Lung microvascular endothelial cell (primary cell): Measurements from ENCODE around the gene RHBDL2. TPM values are rescaled to one million over a fixed set of nuclear protein-coding genes. Genes with fewer than 3 reads are reported as not detected.

Experiments
- total RNA-seq: library from RNA; depleted of rRNA; stranded (reverse); fragments of >200 nt; gene quantifications from 2 replicates; pipeline ENCODE4 v1.2.1, GENCODE V29; 2014

The RHBDL2 gene
- total RNA-seq, 1 donor from 2014 or later: not detected

Other genes starting within 250 kb of the RHBDL2 start
- 13.3 and 16.1 TPM in 2 replicates for gene RRAGC, start 82.1 kb downstream of the RHBDL2 start, total RNA-seq
- 6.0 and 6.3 TPM in 2 replicates for gene MYCBP, start 68.5 kb downstream of the RHBDL2 start, total RNA-seq
- gene GJA9, start 60.2 kb downstream of the RHBDL2 start, total RNA-seq: not detected in 2 replicates
- 35.3 and 40.1 TPM in 2 replicates for gene AKIRIN1, start 49.4 kb upstream of the RHBDL2 start, total RNA-seq
- 419 and 482 TPM in 2 replicates for gene NDUFS5, start 84.5 kb upstream of the RHBDL2 start, total RNA-seq